Endothelial cell of umbilical vein (primary cell): Measurements from ENCODE around the gene NAPA. TPM values are rescaled to one million over a fixed set of nuclear protein-coding genes. Genes with fewer than 3 reads are reported as not detected.

Experiments used
- BruUV-seq: library from RNA; stranded (reverse); fragments of 400-500 nt; replicated peaks from 2 replicates; lab custom pipeline; 2021; lab: Mats Ljungman, UMichigan
- CTCF ChIA-PET: fragments of 300-600, 350-600 bp; sonication (Branson Sonifier 250); formaldehyde crosslinking; loops from one replicate; lab custom pipeline; 2021; ENCODE audit warnings: antibody characterized with exemption, inconsistent platforms; lab: Charles Lee
- POLR2A ChIA-PET: fragments of 300-600, 350-600 bp; sonication (Branson Sonifier 250); formaldehyde crosslinking; loops from one replicate; lab custom pipeline; 2021; ENCODE audit warnings: antibody characterized with exemption, inconsistent platforms; lab: Charles Lee
- DNase-seq: peaks from one replicate; pipeline ENCODE4 v3.0.0-alpha.2; 2011; ENCODE audit warnings: low read depth, low spot score
- FAIRE-seq: peaks from 2 replicates; lab custom pipeline; 2011; peaks lifted over from hg19 to GRCh38; lab: Jason Lieb, UNC
- H2AFZ ChIP-seq: 2 replicates; pipeline ENCODE4 v1.6.0; 2012; ENCODE audit warnings: low read depth, low read length, control low read depth, inconsistent platforms
- H3K27ac ChIP-seq: 2 replicates; pipeline ENCODE4 v1.5.1; 2011; ENCODE audit warnings: low read depth, mild to moderate bottlenecking, control low read depth, low read length, moderate library complexity; ENCODE audit not compliant: insufficient read depth
- H3K27me3 ChIP-seq, 2 experiments: 2 replicates each; pipeline versions ENCODE4 v1.6.0 to v1.6.1; 2011; ENCODE audit warnings: low read length in 2 of 2, mixed read lengths in 1 of 2; ENCODE audit not compliant: control insufficient read depth in 2 of 2, insufficient read depth in 2 of 2
- H3K36me3 ChIP-seq, 2 experiments: 2 replicates in 1 of 2; 3 replicates in 1 of 2; pipeline ENCODE4 v1.5.1; 2011; ENCODE audit warnings: low read length in 2 of 2, mild to moderate bottlenecking in 1 of 2, moderate library complexity in 1 of 2; ENCODE audit not compliant: control insufficient read depth in 2 of 2, insufficient read depth in 2 of 2; ENCODE audit errors: extremely low read depth in 1 of 2
- H3K4me1 ChIP-seq: 3 replicates; pipeline ENCODE4 v1.5.1; 2011; ENCODE audit warnings: mild to moderate bottlenecking, low read length; ENCODE audit not compliant: control insufficient read depth, insufficient read depth; ENCODE audit errors: extremely low read depth
- H3K4me2 ChIP-seq: 2 replicates; pipeline ENCODE4 v1.6.1; 2011; ENCODE audit warnings: low read length, control low read depth, mixed read lengths; ENCODE audit not compliant: insufficient read depth
- H3K4me3 ChIP-seq, 3 experiments: fragments of 200-600 bp in 1 of 3; sonication (generic), shearing (Covaris generic) in 1 of 3; replicated peaks in 1 of 3; 2 replicates each; pipeline ENCODE4 v1.5.1; 2011 to 2016; ENCODE audit warnings: control low read depth in 3 of 3, low read length in 3 of 3, mild to moderate bottlenecking in 2 of 3, inconsistent platforms in 1 of 3, low read depth in 1 of 3, moderate library complexity in 1 of 3; ENCODE audit not compliant: insufficient read depth in 1 of 3
- H3K79me2 ChIP-seq: 2 replicates; pipeline ENCODE4 v1.6.0; 2012; ENCODE audit warnings: low read length, inconsistent platforms; ENCODE audit not compliant: control insufficient read depth, insufficient read depth
- H3K9ac ChIP-seq: replicated peaks from 2 replicates; pipeline ENCODE3; 2011; ENCODE audit warnings: low read length, control low read depth; ENCODE audit not compliant: insufficient read depth; ENCODE audit errors: extremely low read depth
- H3K9me1 ChIP-seq: replicated peaks from 3 replicates; pipeline ENCODE4 v1.6.0; 2011; ENCODE audit warnings: mild to moderate bottlenecking, low read length; ENCODE audit not compliant: control insufficient read depth, insufficient read depth; ENCODE audit errors: extremely low read depth
- H3K9me3 ChIP-seq: replicated peaks from 2 replicates; pipeline ENCODE4 v1.5.1; 2012; ENCODE audit warnings: low read length, inconsistent platforms; ENCODE audit not compliant: control insufficient read depth, insufficient read depth
- H4K20me1 ChIP-seq: replicated peaks from 2 replicates; pipeline ENCODE3; 2011; ENCODE audit warnings: mild to moderate bottlenecking, low read length; ENCODE audit not compliant: control insufficient read depth, insufficient read depth; ENCODE audit errors: extremely low read depth
- EZH2 ChIP-seq: IDR thresholded peaks from 2 replicates; pipeline ENCODE4 v1.6.1; 2012; ENCODE audit warnings: borderline replicate concordance, low read depth, mild to moderate bottlenecking, moderate library complexity, low read length, inconsistent platforms; ENCODE audit not compliant: severe bottlenecking
- FOS ChIP-seq: IDR thresholded peaks from 2 replicates; pipeline ENCODE4 v1.6.1; 2011; ENCODE audit warnings: mild to moderate bottlenecking, low read length, moderate library complexity, borderline replicate concordance; ENCODE audit not compliant: insufficient read depth
- GATA2 ChIP-seq: IDR thresholded peaks from 2 replicates; pipeline ENCODE4 v1.7.0; 2011; ENCODE audit warnings: low read depth, mild to moderate bottlenecking, moderate library complexity, mixed read lengths, low read length; ENCODE audit not compliant: insufficient read length, insufficient read depth
- JUN ChIP-seq: IDR thresholded peaks from 2 replicates; pipeline ENCODE4 v1.6.1; 2011; ENCODE audit warnings: borderline replicate concordance, low read depth; ENCODE audit not compliant: insufficient read length, insufficient read depth
- MAX ChIP-seq: IDR thresholded peaks from 2 replicates; pipeline ENCODE4 v1.6.1; 2011; ENCODE audit not compliant: insufficient read depth, insufficient read length
- MYC ChIP-seq: IDR thresholded peaks from one replicate; pipeline ENCODE4 v1.6.1; 2011; ENCODE audit warnings: mild to moderate bottlenecking, low read depth, low read length
- POLR2A ChIP-seq: IDR thresholded peaks from 2 replicates; pipeline ENCODE4 v1.6.1; 2012; ENCODE audit warnings: low read depth, mild to moderate bottlenecking, control low read depth, low read length
- POLR2AphosphoS5 ChIP-seq: IDR thresholded peaks from 2 replicates; pipeline ENCODE4 v1.6.1; 2012; ENCODE audit warnings: low read depth, mild to moderate bottlenecking, control low read depth, low read length, moderate library complexity; ENCODE audit not compliant: insufficient read depth
- dilution Hi-C: fragments of 300-500 bp; cut with MboI; formaldehyde crosslinking; loops from one replicate; pipeline ENCODE4 v1.15.0; 2019; ENCODE audit warnings: low sequenced_read_pairs; ENCODE audit not compliant: extremely low pct_ligation_motif_present
- intact Hi-C: fragments of 100-400 bp; cut with micrococcal nuclease; formaldehyde crosslinking; loops from one replicate; pipeline ENCODE4 v1.10.0; 2022
- polyA plus RNA-seq, 4 experiments: library from polyadenylated mRNA; depleted of rRNA in 3 of 4; stranded (reverse) in 3 of 4; unstranded in 1 of 4; fragments of >200 nt; gene quantifications; 2 replicates each; pipeline versions ENCODE4 v1.2.1 to v1.2.3, GENCODE V29; 2011 to 2012; ENCODE audit warnings: missing spikeins in 1 of 4
- total RNA-seq: library from RNA; stranded (reverse); gene quantifications from 2 replicates; pipeline ENCODE4 v1.2.3, GENCODE V29; 2021
- TF ChIP-seq, protein P1 (sequence below), 2 donors: IDR thresholded peaks; 1 replicate in 1 of 2; 2 replicates in 1 of 2; pipeline ENCODE4 v1.5.1; 2011; ENCODE audit warnings: low read length in 2 of 2, mild to moderate bottlenecking in 2 of 2, moderate library complexity in 2 of 2, control low read depth in 1 of 2, inconsistent platforms in 1 of 2, low read depth in 1 of 2; ENCODE audit not compliant: insufficient read depth in 1 of 2; ENCODE audit errors: extremely low read depth in 1 of 2

The NAPA gene
- total and polyA plus RNA-seq, 2 donors (not counting 3 experiments of a cell fraction or from before 2014, with no cell fraction given): 107 to 154 TPM

DNA sequence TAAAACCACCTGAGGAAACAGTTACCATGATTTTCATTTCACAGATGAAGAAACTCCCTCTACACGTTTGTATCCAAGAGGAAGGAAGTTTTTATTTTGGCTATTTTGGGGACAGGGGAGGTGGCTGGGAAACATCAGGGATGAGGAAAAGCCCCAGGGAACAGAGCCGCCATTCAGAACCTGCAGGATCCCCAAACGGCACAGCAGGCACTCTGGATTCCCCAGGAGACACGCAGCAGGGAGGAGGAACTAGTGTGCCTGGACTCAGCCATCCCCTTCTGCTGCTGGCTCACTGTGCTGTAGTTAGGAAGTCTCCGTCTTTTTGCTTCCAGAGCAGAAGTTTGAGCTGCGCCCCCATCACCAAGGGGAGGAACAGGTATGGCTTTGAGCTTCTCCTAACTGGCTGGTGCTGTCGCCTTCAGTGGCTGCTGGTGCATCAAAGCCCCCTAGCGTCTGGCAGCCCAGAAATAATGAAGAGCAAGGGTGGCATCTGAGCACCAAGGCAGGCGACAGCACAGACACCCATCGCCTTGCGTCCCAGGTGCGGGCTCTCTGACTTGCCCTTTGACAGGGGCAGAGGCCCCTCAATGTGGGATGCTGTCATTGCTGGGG, 4.2 kb downstream of the NAPA start:
- Histone ChIP-seq H3K9ac (no peak overlapping the region), H3K27me3 (no peaks in the 10 kb centered on the region), H3K9me3 (no peaks in the 10 kb centered on the region), H3K4me2 (no peak overlapping the region), H3K27ac (no peak overlapping the region), H3K4me1 (peaks cover 28% of the 10 kb centered on the region), H3K4me3 (no peak overlapping the region), H4K20me1 (no peaks in the 10 kb centered on the region), H2AFZ (no peak overlapping the region), H3K9me1 (no peaks in the 10 kb centered on the region), H3K36me3 (no peaks in the 10 kb centered on the region), H3K79me2 (peaks cover 70% of the 10 kb centered on the region)
- DNase-seq (no peak), FAIRE-seq (no peak)
- no TSS peak for BruUV-seq
- TF ChIP-seq GATA2: no peak
- TF ChIP-seq, protein P1, sequence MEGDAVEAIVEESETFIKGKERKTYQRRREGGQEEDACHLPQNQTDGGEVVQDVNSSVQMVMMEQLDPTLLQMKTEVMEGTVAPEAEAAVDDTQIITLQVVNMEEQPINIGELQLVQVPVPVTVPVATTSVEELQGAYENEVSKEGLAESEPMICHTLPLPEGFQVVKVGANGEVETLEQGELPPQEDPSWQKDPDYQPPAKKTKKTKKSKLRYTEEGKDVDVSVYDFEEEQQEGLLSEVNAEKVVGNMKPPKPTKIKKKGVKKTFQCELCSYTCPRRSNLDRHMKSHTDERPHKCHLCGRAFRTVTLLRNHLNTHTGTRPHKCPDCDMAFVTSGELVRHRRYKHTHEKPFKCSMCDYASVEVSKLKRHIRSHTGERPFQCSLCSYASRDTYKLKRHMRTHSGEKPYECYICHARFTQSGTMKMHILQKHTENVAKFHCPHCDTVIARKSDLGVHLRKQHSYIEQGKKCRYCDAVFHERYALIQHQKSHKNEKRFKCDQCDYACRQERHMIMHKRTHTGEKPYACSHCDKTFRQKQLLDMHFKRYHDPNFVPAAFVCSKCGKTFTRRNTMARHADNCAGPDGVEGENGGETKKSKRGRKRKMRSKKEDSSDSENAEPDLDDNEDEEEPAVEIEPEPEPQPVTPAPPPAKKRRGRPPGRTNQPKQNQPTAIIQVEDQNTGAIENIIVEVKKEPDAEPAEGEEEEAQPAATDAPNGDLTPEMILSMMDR (IDR thresholded peaks at IDR 0.05; ENCODE audit: extremely low read depth in 1 of 2, insufficient read depth in 1 of 2, low read depth in 1 of 2, low read length in 2 of 2): no peak
- no peak for TF ChIP-seq MYC
- TF ChIP-seq FOS: no peak
- no peak for TF ChIP-seq MAX
- no peak for TF ChIP-seq POLR2AphosphoS5
- TF ChIP-seq POLR2A: no peak
- no peak for TF ChIP-seq JUN
- TF ChIP-seq EZH2: no peak
- dilution Hi-C loops (no loop called here), intact Hi-C loops (no loop called here)
- ChIA-PET CTCF (interaction anchor here (0.6 to 2.3 kb wide), 10 partner anchors 10 to 196 kb away, joined by 3 to 8 read pairs (median 4); partner anchors contain the start of gene KPTN), POLR2A (no interaction called here)
